Upper lobe of right lung (tissue), 1 donor: Measurements from ENCODE around the gene ERCC6L2. TPM values are rescaled to one million over a fixed set of nuclear protein-coding genes. Genes with fewer than 3 reads are reported as not detected.

Experiments used
- ATAC-seq: fragments of 200-7000 bp; cut with Tn5 transposase; one replicate; pipeline ENCODE4 v1.9.1; 2020; ENCODE audit warnings: mild to moderate bottlenecking, moderate library complexity
- DNase-seq: peaks from one replicate; pipeline ENCODE4 v3.0.0-alpha.2; 2020
- H3K27ac ChIP-seq: fragments of 200-600 bp; one replicate; pipeline ENCODE4 v1.8.0; 2022
- H3K27me3 ChIP-seq: fragments of 200-600 bp; one replicate; pipeline ENCODE4 v1.8.0; 2022; ENCODE audit warnings: mild to moderate bottlenecking
- H3K36me3 ChIP-seq: fragments of 200-600 bp; one replicate; pipeline ENCODE4 v1.8.0; 2022
- H3K4me1 ChIP-seq: fragments of 200-600 bp; one replicate; pipeline ENCODE4 v1.8.0; 2022
- H3K4me3 ChIP-seq: fragments of 200-600 bp; one replicate; pipeline ENCODE4 v1.8.0; 2022; ENCODE audit warnings: mild to moderate bottlenecking
- H3K9me3 ChIP-seq: fragments of 200-600 bp; one replicate; pipeline ENCODE4 v1.8.0; 2022
- intact Hi-C: fragments of 100-400 bp; cut with DNase I; formaldehyde crosslinking; loops from one replicate; pipeline ENCODE4 v1.11.0; 2022
- total RNA-seq: library from RNA; stranded (reverse); fragmentation: NEBNext Ultra II Directional; extraction: Animal tissue kit (Norgen Biotek cat#: 25700); gene quantifications from one replicate; pipeline ENCODE4 v1.2.1, GENCODE V29; 2021
- TF ChIP-seq, protein P1 (sequence below): fragments of 200-600 bp; IDR thresholded peaks from one replicate; pipeline ENCODE4 v1.8.0; 2022; ENCODE audit warnings: antibody characterized with exemption
- donor health status: DM: no; HTN: yes; CAD: no; lungs with severe emphysema.

Gene ERCC6L2
- total RNA-seq, 1 donor from 2014 or later: 43.8 TPM

DNA sequence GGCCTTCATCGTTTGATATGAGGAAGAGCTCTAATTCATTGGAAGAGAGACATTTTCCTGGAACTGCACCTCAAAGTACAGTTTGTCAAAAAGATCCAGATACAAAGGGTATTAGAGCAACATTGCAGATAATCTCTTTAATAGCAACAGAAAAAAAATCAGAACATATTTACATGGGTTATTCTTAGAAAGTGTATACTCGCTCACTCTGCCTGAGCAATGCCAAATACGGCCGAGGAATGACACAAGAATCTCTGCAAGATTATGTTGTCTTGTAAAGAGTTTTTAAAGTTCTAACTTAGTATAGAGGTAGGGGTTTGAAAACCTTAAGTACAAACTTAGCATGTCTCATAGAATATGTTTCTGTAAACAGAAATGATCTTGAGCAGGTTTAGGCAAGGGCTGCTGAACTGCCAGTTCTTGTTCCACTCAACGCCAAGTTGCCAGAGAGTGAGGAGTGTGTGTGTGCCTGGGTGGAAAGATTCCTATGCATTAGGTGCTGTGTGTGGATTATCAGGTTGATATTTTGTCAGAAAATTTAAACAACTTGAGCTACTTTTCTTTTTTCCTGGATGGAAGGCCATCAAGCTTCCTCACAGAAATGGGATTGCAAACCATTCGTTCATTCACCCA is 41.8 kb upstream of the ERCC6L2 start:
- Histone ChIP-seq H3K4me3 (no peak overlapping the region), H3K27me3 (no peaks in the 10 kb centered on the region), H3K36me3 (no peaks in the 10 kb centered on the region), H3K4me1 (peaks cover 4% of the 10 kb centered on the region), H3K9me3 (no peaks in the 10 kb centered on the region), H3K27ac (no peak overlapping the region)
- intact Hi-C loops: no loop called here
- TF ChIP-seq, protein P1, sequence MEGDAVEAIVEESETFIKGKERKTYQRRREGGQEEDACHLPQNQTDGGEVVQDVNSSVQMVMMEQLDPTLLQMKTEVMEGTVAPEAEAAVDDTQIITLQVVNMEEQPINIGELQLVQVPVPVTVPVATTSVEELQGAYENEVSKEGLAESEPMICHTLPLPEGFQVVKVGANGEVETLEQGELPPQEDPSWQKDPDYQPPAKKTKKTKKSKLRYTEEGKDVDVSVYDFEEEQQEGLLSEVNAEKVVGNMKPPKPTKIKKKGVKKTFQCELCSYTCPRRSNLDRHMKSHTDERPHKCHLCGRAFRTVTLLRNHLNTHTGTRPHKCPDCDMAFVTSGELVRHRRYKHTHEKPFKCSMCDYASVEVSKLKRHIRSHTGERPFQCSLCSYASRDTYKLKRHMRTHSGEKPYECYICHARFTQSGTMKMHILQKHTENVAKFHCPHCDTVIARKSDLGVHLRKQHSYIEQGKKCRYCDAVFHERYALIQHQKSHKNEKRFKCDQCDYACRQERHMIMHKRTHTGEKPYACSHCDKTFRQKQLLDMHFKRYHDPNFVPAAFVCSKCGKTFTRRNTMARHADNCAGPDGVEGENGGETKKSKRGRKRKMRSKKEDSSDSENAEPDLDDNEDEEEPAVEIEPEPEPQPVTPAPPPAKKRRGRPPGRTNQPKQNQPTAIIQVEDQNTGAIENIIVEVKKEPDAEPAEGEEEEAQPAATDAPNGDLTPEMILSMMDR: no peak
- no peak for ATAC-seq
- DNase-seq: no peak

DNA sequence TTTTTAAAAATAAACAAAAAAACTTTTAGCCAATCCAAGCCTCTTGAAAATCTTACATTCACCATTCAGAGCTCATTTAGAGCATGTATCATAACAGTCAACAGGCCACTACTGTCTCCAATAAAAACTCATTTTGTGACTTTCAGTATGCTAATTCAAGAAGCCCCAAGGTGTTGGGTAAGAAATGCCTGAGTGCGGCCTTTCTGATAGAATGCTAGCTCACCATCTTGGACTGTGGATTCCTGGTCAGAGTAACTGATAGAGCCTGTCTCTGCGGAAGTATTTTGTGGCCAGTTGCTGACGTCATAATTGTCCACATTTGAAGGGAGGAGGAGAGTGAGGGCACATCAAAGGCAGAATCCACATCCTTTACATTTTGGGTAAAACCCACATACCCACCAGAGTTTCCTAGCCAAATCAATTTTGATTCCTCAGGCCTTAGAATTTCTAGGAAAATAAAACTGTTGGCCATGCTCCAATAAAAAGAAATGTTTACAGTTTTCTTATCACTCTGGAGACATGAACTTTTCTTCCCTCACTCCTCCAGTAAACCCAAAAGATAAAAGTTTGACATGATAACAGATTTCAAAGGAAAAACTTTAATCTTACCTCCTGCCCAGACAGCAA is 41.1 kb upstream of the ERCC6L2 start:
- no peaks in the 10 kb centered on the region for H3K27me3 ChIP-seq
- no peak for ATAC-seq
- intact Hi-C loops: no loop called here
- peaks cover 4% of the 10 kb centered on the region for H3K4me1 ChIP-seq
- no peak overlapping the region for H3K27ac ChIP-seq
- no peak for DNase-seq
- no peaks in the 10 kb centered on the region for H3K36me3 ChIP-seq
- H3K9me3 ChIP-seq: no peaks in the 10 kb centered on the region
- H3K4me3 ChIP-seq: no peak overlapping the region
- TF ChIP-seq, protein P1: no peak

DNA sequence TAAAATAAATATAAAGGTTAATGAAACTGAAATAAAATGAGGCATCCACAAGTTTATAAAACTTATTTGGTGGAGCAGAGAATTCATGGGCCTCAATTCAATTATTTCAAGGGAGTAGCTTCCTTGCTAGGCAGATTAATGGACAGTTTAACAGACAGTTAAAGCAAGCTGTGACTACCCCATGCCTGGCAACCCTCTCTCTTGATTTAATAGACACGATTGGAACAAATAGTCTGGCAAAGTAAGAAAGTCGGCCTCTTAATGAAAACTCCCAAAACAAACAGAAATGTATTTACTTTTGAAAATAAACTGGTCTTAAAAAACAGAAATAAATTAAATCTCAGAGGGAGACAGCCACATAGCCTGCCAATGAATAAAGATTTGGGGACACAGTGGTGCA is 40.1 kb upstream of the ERCC6L2 start:
- DNase-seq: no peak
- Histone ChIP-seq H3K36me3 (no peaks in the 10 kb centered on the region), H3K9me3 (no peaks in the 10 kb centered on the region), H3K27me3 (no peaks in the 10 kb centered on the region), H3K4me3 (no peak overlapping the region), H3K4me1 (peaks cover 4% of the 10 kb centered on the region), H3K27ac (no peak overlapping the region)
- intact Hi-C loops: no loop called here
- TF ChIP-seq, protein P1: no peak
- no peak for ATAC-seq

DNA sequence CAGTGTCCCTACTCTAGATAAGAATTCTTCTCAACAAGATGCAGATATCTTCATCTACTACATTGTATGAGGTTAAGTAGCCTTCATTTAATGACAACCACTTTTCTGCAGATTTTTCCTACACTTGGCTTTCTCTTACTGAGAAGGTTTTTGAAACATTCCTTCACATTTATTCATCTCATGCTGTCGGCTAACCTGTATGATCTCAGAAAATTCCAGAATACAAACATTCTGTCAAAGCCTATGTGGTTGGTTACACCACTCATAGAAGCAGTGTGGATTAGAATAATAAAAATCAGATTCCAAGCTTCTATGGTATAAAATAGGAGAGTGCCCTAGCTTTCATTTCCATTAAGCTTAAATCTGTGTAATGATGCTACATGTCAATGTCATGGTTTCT is 39.4 kb upstream of the ERCC6L2 start:
- Histone ChIP-seq H3K27ac (no peak overlapping the region), H3K36me3 (no peaks in the 10 kb centered on the region), H3K4me1 (peaks cover 4% of the 10 kb centered on the region), H3K27me3 (no peaks in the 10 kb centered on the region), H3K9me3 (no peaks in the 10 kb centered on the region), H3K4me3 (no peak overlapping the region)
- TF ChIP-seq, protein P1: no peak
- no peak for ATAC-seq
- intact Hi-C loops: no loop called here
- no peak for DNase-seq

DNA sequence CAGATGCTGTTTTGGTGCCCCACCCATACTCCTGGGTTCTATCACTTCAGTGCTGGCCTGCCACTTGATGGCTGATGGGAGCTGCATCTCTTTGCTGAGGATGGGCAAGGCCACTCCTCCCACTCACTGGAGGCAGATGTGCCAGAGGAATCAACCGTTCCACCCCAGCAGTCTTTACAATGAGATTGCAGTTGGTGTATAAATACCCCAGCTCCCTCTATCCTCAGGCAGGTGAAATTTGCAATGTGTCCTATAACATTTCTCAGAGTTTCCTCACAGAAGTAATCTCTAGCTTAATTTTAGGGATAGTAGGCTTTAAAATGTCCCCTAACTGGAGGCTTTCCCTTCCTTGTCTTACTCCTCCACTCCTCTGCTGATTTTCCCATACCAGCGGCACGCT is 36.5 kb upstream of the ERCC6L2 start:
- no peak overlapping the region for H3K27ac ChIP-seq
- TF ChIP-seq, protein P1: no peak
- ATAC-seq: no peak
- intact Hi-C loops: no loop called here
- no peaks in the 10 kb centered on the region for H3K27me3 ChIP-seq
- no peaks in the 10 kb centered on the region for H3K36me3 ChIP-seq
- H3K9me3 ChIP-seq: no peaks in the 10 kb centered on the region
- H3K4me3 ChIP-seq: no peak overlapping the region
- DNase-seq: no peak
- peaks cover 4% of the 10 kb centered on the region for H3K4me1 ChIP-seq
